ENCODE measurements around the gene NLGN1.

NLGN1 gene

GRCh38 chr3:174270841-174271240 is 873.3 kb downstream of the NLGN1 start:
- Histone ChIP-seq H4K20me1 (ENCODE audit: insufficient read depth, low read length) (0 out of 2 replicates have a peak, but pooled peaks cover 2% of the 10 kb centered on the region), H3K27ac (ENCODE audit: low read depth, low read length, poor library complexity, severe bottlenecking) (no peak overlapping the region), H3K9me3 (ENCODE audit: low read length) (no peaks in the 10 kb centered on the region), H3K27me3 (ENCODE audit: insufficient read depth, low read length) (no peaks in the 10 kb centered on the region), H3K9ac (ENCODE audit: low read length) (no peak overlapping the region), H3F3A (ENCODE audit: insufficient read depth, low read length) (no peaks in the 10 kb centered on the region), H3K9me2 (ENCODE audit: low read depth, low read length) (no peaks in the 10 kb centered on the region), H3K4me1 (ENCODE audit: insufficient read depth, low read length, severe bottlenecking) (no peaks in the 10 kb centered on the region), H3K4me3 (ENCODE audit: low read depth, low read length, poor library complexity, severe bottlenecking) (no peak overlapping the region), H3K4me2 (ENCODE audit: low read length) (no peak overlapping the region), H3K36me3 (ENCODE audit: insufficient read depth, low read length) (no peaks in the 10 kb centered on the region), H2AFZ (ENCODE audit: low read length) (no peak overlapping the region), H3K79me2 (ENCODE audit: insufficient read depth, low read length) (no peaks in the 10 kb centered on the region)
- TF ChIP-seq EZH2 (IDR thresholded peaks at IDR 0.05; ENCODE audit: borderline replicate concordance, low read length): no peak
- no peak for TF ChIP-seq CTCF (IDR thresholded peaks at IDR 0.05; ENCODE audit: low read length)

GRCh38 chr3:174275336-174275735 is 877.8 kb downstream of the NLGN1 start:
- H3K4me2 ChIP-seq (ENCODE audit: low read length): no peak overlapping the region
- H3K4me1 ChIP-seq (ENCODE audit: insufficient read depth, low read length, severe bottlenecking): no peaks in the 10 kb centered on the region
- TF ChIP-seq EZH2 (IDR thresholded peaks at IDR 0.05; ENCODE audit: borderline replicate concordance, low read length) (no peak), CTCF (IDR thresholded peaks at IDR 0.05; ENCODE audit: low read length) (no peak)
- no peak overlapping the region for H2AFZ ChIP-seq (ENCODE audit: low read length)
- no peak overlapping the region for H3K9ac ChIP-seq (ENCODE audit: low read length)
- H3K36me3 ChIP-seq (ENCODE audit: insufficient read depth, low read length): no peaks in the 10 kb centered on the region
- no peaks in the 10 kb centered on the region; the same call in 1 of the 2 replicates for H3K9me2 ChIP-seq (ENCODE audit: low read depth, low read length)
- no peaks in the 10 kb centered on the region for H3F3A ChIP-seq (ENCODE audit: insufficient read depth, low read length)
- no peaks in the 10 kb centered on the region for H3K27me3 ChIP-seq (ENCODE audit: insufficient read depth, low read length)
- H3K4me3 ChIP-seq (ENCODE audit: low read depth, low read length, poor library complexity, severe bottlenecking): no peak overlapping the region
- H3K9me3 ChIP-seq (ENCODE audit: low read length): no peaks in the 10 kb centered on the region
- H3K79me2 ChIP-seq (ENCODE audit: insufficient read depth, low read length): no peaks in the 10 kb centered on the region
- no peak overlapping the region for H3K27ac ChIP-seq (ENCODE audit: low read depth, low read length, poor library complexity, severe bottlenecking)
- H4K20me1 ChIP-seq (ENCODE audit: insufficient read depth, low read length): 0 out of 2 replicates have a peak, but pooled peaks cover 2% of the 10 kb centered on the region

GRCh38 chr3:174276826-174277225 is 879.3 kb downstream of the NLGN1 start:
- 0 out of 2 replicates have a peak, but pooled peaks cover 2% of the 10 kb centered on the region for H4K20me1 ChIP-seq (ENCODE audit: insufficient read depth, low read length)
- no peak overlapping the region for H3K4me3 ChIP-seq (ENCODE audit: low read depth, low read length, poor library complexity, severe bottlenecking)
- H2AFZ ChIP-seq (ENCODE audit: low read length): no peak overlapping the region
- no peaks in the 10 kb centered on the region; the same call in 1 of the 2 replicates for H3K9me2 ChIP-seq (ENCODE audit: low read depth, low read length)
- H3K4me2 ChIP-seq (ENCODE audit: low read length): no peak overlapping the region
- no peaks in the 10 kb centered on the region for H3K4me1 ChIP-seq (ENCODE audit: insufficient read depth, low read length, severe bottlenecking)
- H3K27ac ChIP-seq (ENCODE audit: low read depth, low read length, poor library complexity, severe bottlenecking): no peak overlapping the region
- H3K9ac ChIP-seq (ENCODE audit: low read length): no peak overlapping the region
- TF ChIP-seq EZH2 (IDR thresholded peaks at IDR 0.05; ENCODE audit: borderline replicate concordance, low read length) (no peak), CTCF (IDR thresholded peaks at IDR 0.05; ENCODE audit: low read length) (no peak)
- no peaks in the 10 kb centered on the region for H3K9me3 ChIP-seq (ENCODE audit: low read length)
- H3K79me2 ChIP-seq (ENCODE audit: insufficient read depth, low read length): no peaks in the 10 kb centered on the region
- H3F3A ChIP-seq (ENCODE audit: insufficient read depth, low read length): no peaks in the 10 kb centered on the region
- H3K36me3 ChIP-seq (ENCODE audit: insufficient read depth, low read length): no peaks in the 10 kb centered on the region
- H3K27me3 ChIP-seq (ENCODE audit: insufficient read depth, low read length): no peaks in the 10 kb centered on the region

Measured in OCI-LY1 (cell line).